NCI-H2029 treated with DMSO at 0.1 percent for 48 hours (cell line): ENCODE data around the gene ABCB10.
"Not testable (repeated sequence)": the region's sequence is repeated elsewhere in the genome, so short reads cannot be mapped to it uniquely, and the experiment has no call there.

ENCODE experiments used
- DNase-seq: peaks from one replicate; lab custom pipeline; 2025; lab: John Stamatoyannopoulos, UW

Gene ABCB10

DNA sequence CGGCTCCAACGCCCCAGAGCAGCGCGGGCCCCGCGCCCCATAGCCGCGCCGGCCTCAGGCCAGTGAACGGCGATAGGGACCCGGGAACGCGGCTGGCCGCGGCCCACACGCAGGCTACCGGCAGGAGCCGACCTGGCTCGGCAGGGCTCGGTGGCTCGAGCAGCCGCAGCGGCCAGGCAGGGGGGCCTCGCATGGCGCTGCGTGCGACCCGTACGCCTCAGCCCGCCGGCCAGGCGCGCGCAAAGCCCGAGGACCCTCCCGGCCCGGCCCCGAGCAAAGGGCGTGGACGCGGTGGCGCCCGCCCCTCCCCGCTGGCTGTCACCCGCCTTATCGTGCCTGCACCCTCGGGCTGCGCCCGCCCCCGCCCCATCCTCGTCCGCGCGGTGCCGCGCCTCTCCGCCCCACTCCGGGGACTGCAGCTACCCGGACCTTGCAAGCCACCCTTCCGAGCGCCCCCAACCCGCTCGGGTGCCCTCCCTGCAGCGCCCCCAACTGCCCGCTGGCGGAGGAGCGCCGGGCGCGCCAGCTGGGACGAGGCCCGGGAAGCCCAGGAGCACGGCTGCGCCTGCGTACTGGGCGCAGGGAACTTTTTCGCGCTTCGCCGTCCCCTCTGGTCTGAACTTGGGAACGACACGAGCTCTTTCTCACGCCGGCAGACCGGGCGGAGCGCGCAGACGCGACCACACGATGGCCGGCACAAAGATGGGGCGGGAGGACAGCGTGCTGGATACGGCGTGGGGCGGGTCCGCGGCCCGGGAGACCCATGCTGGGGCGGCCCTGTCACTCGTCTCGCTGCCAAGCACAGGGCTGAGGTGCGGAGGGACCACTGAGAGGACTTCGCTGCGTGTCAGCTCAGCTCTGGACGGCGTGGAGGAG is at the start of gene ABCB10:
ABCB10 (minus strand) TSS at position 248 of the 876 bp plus-strand sequence; CDS start at position 193, 55 bp downstream.
- peak; percentile 82 for DNase-seq

DNA sequence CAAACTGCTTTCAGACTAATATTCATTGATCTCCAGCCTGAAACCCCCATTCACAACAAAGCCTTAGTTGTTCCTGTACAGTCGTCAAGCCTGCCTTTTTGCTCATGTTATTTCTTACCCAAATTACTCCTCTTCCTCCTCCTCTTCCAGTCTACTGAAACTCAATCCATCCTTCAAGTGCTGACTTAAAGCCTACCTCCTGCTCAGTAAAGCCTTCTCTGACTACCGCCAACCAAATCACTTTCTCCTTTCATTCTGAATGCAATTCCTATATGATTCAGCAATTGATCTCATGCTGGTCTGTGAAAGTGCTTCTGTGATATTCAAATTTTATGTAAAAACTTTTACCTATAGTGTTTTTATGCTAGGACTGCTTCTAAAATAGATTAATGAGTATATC is 48.9 kb upstream of the ABCB10 start:
- DNase-seq = no peak

DNA sequence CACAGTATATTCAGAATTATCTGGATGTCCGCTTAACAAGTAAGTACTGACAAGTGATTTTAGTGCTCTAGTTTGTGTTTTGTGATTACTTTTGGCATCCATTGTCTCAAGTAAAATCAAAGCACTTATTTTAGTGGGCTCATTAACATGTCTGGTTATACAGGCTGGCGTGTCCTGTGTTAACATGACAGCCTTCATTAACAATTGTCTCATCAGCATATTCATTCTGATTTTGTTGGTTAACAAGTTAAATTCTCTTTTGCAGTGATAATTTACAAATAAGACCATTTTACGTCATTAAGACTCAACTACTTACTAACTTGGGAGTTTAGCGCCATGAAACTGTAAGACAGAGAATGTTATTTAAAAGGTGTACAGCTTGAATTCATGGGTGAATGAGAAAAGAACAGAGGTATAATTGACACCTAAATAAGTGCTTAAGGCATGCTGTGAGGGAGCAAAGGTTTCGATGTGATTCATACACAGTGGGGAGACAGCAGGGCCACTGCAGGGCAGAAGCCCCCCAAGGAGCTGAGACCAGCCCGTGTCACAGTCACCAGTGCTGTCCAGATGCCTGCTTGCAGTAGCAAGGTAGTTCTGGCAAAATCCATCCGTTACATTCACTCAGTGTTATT is 45.0 kb upstream of the ABCB10 start:
- no peak for DNase-seq

DNA sequence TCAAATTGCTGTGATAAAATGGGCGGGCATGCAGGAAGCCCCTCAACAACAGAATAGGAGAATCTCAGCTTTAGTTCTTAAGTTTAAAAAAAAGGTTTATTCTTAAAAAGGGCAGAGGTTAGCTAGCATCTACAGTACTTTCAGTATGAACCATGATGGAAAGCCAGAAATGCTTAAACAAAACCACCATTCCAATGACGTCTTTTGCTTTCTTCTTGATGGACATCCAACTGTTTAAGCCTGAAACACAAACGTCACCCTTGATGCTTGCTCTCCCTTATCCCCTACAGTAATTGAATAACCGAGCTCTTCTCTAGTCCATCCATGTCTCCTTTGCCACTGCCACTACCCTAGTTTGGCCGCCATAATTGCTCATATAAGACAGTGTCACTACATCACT is 41.7 kb upstream of the ABCB10 start:
- no peak for DNase-seq

DNA sequence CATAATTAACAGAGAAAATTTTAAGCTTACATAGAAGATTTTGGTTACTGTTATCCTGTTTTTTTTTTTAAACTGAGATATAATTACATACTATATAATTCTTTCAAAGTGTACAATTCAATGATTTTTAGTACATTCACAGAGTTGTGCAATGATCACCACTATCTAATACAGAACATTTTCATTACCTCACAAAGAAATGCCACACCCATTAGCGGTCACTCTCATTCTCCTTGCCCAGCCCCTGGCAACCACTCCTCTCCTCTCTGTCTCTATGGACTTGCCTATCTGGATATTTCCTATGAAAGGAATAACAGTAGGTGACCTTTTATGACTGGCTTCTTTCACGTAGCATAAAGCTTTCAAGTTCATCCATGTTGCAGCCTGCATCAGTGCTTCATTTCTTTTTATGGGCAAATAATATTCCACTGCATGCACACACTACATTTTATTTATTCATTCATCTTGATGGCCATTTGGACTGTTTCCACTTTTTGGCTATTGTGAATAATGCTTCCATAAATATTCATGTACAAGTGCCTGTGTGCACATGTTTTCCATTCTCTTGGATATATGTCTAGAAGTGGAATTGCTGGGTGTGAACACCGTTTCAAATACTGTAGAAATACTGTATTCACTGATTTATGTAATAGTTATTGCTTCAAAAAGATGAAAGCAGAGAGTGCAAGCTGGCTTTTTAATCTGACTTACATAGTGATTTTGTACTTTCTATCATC is 40.9 kb upstream of the ABCB10 start:
- no peak for DNase-seq

DNA sequence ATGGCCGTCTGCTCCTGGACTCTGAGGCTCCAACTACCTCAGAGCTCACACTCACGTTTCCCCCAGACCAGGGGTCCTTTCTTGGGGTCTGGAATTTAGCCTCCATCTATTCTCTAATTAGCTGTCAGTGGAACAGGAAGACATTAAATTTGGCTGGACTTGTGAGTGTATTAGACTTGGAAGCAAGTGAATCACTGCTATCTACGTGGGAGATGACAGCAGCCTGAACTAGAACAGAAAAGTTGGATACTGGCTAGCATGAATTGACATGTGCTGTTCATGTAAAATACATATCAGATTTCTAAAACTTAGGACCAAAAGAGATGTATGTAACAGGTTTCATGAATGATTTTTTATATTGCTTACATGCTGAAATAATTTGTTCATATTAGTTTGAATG is 39.4 kb upstream of the ABCB10 start:
- no peak for DNase-seq

DNA sequence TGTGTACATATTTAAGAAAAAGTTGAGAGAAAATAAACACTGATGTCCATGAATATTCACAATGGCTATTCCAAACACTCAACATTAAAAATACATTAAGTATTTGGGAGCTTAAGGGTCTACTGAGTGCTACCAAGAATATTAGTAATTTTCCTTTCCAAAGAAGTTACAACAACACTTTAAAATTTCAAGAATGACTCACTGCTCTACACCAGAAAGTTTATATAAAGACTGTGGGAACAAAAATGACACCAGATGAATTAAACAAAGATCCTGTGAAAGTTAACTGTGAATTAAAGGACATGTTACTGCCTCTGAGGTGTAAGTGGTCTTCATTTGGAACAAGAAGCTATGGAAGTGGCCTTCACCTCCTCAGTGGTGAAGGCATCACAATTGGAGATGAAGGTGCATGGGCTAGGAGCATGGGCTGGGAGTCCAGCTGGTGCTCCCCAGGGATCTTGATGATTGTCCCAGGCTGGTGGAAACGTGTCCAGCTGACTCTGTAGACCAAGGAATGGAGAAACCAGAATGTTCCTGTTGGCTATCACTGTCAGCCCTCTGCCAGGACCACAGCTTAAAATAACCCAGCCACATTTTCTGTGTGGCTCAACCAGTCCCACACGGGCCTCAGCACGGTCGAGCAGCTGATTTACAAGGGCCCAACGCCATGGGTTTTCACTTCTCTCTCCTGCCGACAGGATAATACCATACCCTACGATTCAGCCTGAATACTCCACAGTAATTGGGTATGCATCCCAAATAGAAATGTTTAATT is 38.6 kb upstream of the ABCB10 start:
- DNase-seq = no peak

DNA sequence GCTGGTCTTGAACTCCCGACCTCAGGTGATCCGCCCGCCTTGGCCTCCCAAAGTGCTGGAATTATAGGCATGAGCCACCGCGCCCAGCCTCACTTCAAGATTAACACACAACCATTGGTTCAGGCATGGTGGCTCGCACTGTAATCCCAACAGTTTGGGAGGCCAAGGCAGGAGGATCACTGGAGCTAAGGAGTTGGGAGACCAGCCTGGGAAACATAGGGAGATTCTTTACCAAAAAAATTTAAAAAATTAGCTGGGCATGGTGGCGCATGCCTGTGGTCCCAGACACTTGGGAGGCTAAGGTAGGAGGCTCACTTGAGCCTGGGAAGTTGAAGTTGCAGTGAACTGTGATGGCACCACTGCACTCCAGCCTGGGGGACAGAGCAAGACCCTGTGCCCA is 37.4 kb upstream of the ABCB10 start:
- DNase-seq = not testable (repeated sequence)

DNA sequence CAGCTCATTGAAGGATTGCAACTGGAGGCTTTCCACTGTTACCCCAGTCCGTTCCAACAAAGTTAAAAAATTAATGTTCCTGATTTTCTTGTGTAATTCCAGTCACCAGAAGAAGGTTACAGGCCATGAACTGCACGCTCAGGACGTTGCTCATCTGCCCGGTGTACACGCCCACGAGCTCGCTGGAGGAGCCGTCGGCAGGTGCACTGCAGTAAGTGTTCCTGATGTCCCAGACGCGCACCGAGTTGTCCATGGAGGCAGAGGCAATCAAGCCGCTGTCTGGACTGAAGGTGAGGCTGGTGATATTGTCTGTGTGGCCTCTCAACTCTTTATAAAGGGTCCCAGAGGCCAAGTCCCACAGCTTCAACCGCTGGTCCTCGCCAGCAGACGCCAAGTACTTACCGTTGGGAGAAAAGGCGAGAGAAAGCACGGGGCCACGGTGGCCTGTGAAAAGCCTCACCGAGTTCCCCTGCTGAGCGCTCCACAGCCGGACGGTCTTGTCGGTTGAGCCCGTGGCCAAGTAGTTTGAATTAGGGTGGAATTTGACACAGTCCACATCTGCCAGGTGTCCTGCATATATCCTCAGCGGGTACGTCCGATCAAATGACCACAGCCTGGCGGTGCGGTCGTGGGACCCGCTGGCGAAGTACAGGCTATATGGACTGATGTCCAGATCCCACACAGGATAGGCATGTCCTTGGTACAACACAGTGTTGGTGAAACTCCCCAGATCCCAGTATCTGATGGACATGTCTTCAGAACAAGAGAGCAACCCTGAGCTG is 35.9 kb upstream of the ABCB10 start:
- DNase-seq = no peak

DNA sequence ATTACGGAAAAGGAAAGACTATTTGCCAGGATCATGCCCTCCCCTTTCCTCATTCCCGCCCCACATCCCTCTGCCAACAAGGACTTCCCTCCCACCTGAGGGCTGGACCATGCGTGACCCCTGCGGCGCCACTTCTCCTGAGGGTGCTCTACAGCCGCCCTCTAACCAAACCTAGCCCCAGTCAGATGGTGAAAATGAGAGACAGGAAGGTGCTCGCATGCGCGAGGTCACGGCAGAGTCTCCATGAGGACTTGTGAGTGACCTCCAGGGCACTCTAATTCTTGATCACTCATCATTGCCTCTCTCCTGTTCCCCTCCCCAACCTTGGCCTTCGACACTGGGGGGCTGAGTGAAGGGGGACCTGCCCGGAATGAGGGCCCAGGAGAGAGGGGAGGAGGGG is 35.3 kb upstream of the ABCB10 start:
- no peak for DNase-seq

DNA sequence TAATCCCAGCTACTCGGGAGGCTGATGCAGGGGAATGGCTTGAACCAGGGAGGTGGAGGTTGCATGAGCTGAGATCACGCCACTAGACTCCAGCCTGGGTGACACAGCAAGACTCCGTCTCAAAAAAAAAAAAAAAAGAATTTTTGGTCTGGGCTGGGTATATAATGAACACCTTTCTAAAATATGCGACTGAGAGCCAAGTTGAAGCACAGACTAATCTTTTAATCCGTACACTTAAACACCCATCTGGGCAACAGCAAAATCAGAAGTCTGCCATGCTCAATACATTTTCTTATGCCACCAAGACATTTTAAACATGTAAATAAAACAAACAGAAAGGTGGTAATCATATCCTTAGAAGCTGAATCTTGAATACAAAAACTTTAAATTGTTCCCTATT is 31.6 kb upstream of the ABCB10 start:
- no peak for DNase-seq

DNA sequence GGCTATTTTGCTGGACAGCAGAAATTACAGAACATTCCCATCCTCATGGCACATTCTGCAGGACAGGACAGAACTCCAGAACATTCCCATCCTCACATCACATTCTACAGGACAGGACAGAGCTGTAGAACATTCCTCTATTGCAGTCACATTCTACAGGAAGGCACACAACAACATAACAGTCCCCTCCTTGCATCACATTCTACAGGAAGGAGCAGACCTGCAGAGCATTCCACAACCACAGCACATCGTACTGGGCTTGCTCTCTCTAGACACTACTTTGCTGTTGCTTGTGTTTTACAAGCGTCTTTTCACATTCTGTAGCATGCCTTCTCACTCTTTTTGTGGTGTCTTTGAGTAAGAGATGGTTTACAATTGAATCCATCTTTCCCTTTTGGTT is 26.8 kb upstream of the ABCB10 start:
- no peak for DNase-seq

DNA sequence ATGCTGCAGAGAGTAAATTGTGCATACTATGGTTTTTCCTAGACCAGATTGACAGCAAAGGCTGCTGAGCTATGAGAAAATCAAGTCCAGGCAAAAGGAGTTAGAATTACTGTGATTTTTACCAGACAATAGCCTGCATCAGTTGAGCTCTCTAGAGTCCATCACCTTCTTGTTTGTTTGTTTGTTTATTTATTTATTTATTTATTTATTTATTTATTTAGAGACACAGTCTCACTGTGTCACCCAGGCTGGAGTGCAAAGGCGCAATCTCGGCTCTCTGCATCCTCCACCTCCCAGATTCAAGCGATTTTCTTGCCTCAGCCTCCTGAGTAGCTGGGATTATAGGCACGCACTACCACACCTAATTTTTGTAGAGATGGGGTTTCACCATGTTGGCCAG is 24.2 kb upstream of the ABCB10 start:
- no peak for DNase-seq

DNA sequence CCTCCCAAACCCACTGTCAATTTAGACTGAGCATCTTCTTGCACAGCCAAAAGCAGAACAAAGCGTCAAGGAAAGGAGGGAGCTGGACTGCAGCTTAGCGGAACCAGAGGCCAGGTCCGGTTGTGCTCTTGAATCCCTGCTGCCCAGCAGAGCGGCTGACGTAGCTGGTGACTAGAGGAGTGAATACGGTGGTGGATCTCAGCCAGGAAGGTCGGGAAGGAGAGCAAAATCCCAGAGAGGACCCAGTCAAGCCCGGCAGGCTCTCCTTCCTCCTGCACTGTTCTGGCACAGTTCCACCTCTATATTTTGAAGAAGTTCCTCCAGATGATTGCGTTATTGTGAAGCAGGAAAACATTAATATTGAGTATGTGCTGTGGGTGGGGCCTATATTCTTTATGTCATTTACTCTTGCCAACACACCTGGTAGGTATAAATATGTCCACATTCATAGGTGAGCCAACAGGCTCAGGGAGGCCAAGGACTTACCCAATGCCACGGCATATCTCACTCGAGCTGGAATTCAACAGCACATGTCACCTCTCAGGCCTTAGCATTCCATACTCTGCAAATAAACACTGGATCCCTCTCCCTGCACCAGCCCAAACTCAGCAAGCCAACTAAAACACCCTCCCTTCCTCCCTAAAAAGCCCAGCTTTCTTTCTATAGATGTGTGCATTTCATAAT is 23.6 kb upstream of the ABCB10 start:
- peak; percentile 90 for DNase-seq

DNA sequence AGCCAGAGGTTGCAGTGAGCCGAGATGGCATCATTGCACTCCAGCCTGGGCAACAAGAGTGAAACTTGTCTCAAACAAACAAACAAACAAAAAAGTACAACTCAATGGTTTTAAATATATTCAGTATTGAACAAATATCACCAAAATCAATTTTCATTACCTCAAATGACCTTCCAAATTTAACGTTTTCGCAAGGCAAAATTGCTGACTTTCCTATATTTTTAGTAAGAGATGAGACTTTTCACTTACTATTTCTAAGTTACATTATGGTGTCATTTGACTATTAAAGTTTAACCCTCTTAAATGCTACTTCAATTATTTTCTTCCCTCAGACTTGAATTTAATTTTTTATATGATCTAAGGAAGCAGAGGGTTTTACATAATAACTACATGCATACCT is 23.0 kb upstream of the ABCB10 start:
- DNase-seq = no peak

DNA sequence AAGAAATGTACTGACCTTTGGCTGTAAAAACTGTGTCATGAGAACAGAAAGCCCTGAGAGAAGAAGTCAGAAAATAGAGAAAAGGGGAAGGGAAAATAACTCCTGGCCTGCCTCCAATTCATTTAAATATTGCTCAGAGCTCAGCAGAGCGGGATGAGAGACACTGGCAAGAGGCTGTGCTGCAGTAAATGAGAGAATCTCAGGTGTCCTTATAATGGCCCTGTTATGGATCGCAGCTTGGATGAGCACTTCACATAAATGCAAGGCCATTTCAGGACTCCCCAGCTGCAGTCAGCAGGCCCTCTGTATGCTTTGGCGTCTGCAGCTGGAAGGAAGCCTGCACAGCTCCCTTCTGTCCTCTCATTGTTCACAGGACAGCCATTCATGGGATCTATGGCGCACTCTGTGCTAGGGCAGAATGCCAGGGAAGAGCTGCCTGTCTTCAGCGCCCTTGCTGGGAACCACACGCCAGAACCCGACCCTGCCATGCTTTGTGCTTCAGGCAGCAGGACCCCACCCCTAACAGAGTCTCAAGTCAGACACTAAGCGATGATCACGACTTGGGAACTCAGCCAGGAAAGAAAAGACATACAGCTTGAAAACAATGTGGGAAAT is 20.7 kb upstream of the ABCB10 start:
- DNase-seq = peak; percentile 83

DNA sequence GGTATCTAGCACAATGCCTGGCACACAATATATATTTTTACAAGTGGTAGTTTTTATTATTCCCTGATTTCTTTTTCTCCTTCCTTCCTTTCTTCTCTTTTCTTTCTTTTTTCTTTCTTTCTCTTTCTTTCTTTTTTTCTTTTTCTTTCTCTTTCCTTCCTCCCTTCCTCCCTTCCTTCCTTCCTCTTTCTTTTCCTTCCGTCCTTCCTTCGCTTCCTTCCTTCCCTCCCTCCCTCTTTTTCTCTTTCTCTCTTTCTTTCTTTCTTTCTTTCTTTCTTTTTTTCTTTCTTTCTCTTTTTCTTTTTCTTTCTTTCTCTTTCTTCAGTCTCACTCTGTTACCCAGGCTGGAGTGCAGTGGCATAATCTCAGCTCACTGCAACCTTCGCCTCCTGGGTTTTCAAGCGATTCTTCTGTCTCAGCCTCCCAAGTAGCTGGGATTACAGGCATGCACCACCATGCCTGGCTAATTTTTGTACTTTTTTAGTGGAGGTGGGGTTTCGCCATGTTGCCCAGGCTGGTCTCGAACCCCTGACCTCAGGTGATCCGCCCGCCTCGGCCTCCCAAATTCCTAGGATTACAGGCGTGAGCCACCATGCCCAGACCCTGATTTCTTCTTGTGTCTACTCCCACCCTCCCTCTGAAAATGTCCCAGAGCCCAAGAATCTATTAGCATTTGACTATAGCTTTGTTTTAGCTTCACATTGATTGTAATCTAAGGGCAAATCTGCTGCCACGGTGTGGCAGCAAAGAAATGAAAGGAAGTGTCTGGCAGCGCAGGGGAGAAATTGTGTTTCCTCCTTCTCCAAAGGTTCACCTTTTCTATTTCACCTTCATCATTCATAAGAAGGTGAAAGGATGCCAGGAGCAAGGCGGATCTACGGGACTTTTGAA is 19.9 kb upstream of the ABCB10 start:
- no peak for DNase-seq

DNA sequence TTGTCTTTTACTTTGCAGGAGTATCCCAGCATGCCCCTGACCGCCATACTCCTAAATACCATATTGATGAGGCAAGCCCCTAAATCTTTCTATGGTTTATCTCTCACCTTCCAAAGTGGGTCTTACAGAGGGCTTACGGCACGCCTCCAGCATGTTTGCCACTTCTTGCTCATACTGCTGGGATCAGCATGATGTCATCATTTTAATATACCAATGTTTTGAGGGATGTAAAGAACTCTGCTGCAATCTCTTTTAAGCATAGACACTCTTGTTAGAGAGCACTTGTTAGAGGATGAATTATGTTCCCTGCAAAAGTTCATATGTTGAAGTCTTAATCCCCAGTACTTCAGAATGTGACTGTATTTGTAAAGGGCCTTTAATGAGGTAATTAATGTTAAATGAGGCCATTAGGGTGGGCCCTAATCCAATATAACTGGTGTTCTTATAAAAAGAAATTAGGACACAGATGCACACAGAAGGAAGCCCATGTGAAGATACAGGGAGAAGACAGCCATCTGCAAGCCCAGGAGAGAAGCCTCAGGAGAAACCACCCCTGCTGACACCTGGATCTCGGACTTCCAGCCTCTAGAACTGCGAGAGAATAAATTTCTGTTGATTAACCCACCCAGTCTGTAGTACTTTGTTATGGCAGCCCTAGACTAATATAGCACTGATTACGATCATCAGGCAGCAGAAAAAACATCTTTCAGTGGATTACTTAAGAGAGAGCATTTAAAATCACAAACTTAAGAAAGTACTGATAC is 16.4 kb upstream of the ABCB10 start:
- DNase-seq = no peak
